HEK293 (cell line): ENCODE results near the gene GSTT4.
"Not testable (repeated sequence)": the region's sequence is repeated elsewhere in the genome, so short reads cannot be mapped to it uniquely, and the experiment has no call there.

Experiments used
- CTCF ChIA-PET: fragments of 350-600 bp; formaldehyde crosslinking; extraction: SDS; loops from one replicate; lab custom pipeline; 2021; ENCODE audit warnings: antibody characterized with exemption; lab: Yijun Ruan, JAX
- POLR2A ChIA-PET: fragments of 300-600 bp; formaldehyde crosslinking; extraction: SDS; loops from one replicate; lab custom pipeline; 2020; ENCODE audit warnings: antibody characterized with exemption, inconsistent platforms; lab: Yijun Ruan, JAX
- H3K27ac ChIP-seq: fragments of 200-500 bp; sonication (Bioruptor generic); 2 replicates; pipeline ENCODE4 v1.5.1; 2014; ENCODE audit warnings: low read depth, low read length, control low read depth, inconsistent platforms; ENCODE audit errors: extremely low read depth
- H3K36me3 ChIP-seq, 2 experiments: fragments of 200-500 bp in 1 of 2; sonication (Bioruptor generic) in 1 of 2; 1 replicate in 1 of 2; 2 replicates in 1 of 2; pipeline ENCODE4 v1.5.1; 2014 to 2017; ENCODE audit warnings: inconsistent platforms in 2 of 2, low read length in 2 of 2; ENCODE audit not compliant: control insufficient read depth in 2 of 2, insufficient read depth in 1 of 2
- H3K4me1 ChIP-seq: fragments of 200-500 bp; sonication (Bioruptor generic); 2 replicates; pipeline ENCODE4 v1.5.1; 2014; ENCODE audit warnings: mild to moderate bottlenecking, low read length, inconsistent platforms; ENCODE audit not compliant: control insufficient read depth, insufficient read depth
- H3K4me3 ChIP-seq: 2 replicates; pipeline ENCODE4 v1.5.1; 2011; ENCODE audit warnings: low read depth, mild to moderate bottlenecking, control low read depth, low read length, moderate library complexity
- H3K9me3 ChIP-seq: fragments of 200-500 bp; sonication (Bioruptor generic); 2 replicates; pipeline ENCODE4 v1.5.1; 2014; ENCODE audit warnings: low read depth, low read length, inconsistent platforms; ENCODE audit not compliant: control insufficient read depth, insufficient read depth
- EGR2 ChIP-seq: fragments of 450-650 bp; formaldehyde crosslinking; IDR thresholded peaks from 2 replicates; pipeline ENCODE4 v1.5.1; 2016; ENCODE audit warnings: low read depth, missing biosample characterization, missing genetic modification characterization
- RBAK ChIP-seq: fragments of 450-650 bp; formaldehyde crosslinking; IDR thresholded peaks from 2 replicates; pipeline ENCODE4 v1.5.1; 2016; ENCODE audit warnings: missing biosample characterization, missing genetic modification characterization
- ZFHX2 ChIP-seq: fragments of 450-650 bp; formaldehyde crosslinking; conservative IDR thresholded peaks from 2 replicates; pipeline ENCODE4 v1.5.1; 2016; ENCODE audit warnings: missing biosample characterization, missing genetic modification characterization
- ZNF654 ChIP-seq: fragments of 450-650 bp; formaldehyde crosslinking; IDR thresholded peaks from 2 replicates; pipeline ENCODE4 v1.5.1; 2016; ENCODE audit warnings: low read depth, missing biosample characterization, missing genetic modification characterization
- ZNF660 ChIP-seq: fragments of 450-650 bp; IDR thresholded peaks from 2 replicates; pipeline ENCODE4 v1.5.1; 2018; ENCODE audit warnings: missing biosample characterization, mild to moderate bottlenecking, missing genetic modification characterization
- TF ChIP-seq, protein P1 (sequence below): fragments of 450-650 bp; formaldehyde crosslinking; IDR thresholded peaks from 2 replicates; pipeline ENCODE4 v1.5.1; 2016; ENCODE audit warnings: missing biosample characterization, missing genetic modification characterization
- TF ChIP-seq, protein P2 (sequence below): fragments of 450-650 bp; formaldehyde crosslinking; IDR thresholded peaks from 2 replicates; pipeline ENCODE4 v1.5.1; 2016; ENCODE audit warnings: missing biosample characterization, missing genetic modification characterization

Gene GSTT4

DNA sequence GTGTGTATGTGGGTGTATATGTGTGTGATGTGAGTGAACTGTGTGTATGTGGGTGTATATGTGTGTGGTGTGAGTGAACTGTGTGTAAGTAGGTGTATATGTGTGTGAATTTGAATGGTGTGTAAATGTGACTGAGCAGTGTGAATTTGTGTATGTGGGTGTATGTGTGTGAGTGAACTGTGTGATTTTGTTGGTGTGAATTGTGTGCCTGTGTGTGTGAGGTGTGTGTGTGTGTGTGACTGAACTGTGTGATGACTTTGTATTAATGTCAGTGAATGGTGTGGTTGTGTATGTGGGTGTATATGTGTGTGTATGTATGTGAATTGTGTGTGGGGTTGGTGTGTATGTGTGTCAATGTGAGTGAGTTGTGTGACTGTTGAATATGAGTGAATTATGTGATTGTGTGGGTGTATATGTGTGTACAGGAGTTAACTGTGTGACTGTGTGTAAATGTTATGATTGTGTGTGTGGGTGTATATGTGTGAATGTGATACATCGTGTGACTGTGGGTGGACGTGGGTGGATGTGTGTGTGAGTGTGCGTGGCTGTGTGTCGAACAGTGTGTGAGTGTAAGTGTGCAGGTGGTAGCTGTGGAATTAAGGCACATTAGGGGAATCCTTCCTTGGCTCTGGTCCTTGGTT is 18.6 kb downstream of the GSTT4 start:
- CTCF ChIA-PET: not testable (repeated sequence)

DNA sequence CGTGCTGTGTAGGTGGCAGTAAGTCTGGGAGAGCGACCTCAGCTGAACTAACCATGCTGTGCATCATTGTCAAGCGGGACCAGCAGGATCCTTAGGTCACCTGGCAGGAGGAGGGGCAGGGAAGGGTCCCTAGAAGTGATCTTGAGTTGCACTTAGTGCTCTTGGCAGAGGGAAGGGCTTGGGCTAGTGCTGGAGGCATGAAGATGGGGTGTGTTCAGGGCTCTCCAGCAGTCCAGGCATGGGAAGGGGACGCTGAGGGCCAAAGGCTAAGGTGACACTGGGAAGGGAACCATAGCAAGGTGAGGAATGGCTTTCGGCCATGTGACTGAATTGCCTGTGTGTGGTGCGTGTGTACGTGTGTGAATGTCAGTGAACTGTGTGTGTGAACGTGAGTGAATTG is 19.2 kb downstream of the GSTT4 start:
- H3K4me1 ChIP-seq, H3K9me3 ChIP-seq, H3K4me3 ChIP-seq, H3K36me3 ChIP-seq, POLR2A ChIA-PET, CTCF ChIA-PET, H3K27ac ChIP-seq: not testable (repeated sequence)

More for the DNA sequence above, 18.6 kb downstream of the GSTT4 start:
- H3K27ac ChIP-seq, H3K4me3 ChIP-seq: not testable (repeated sequence)
- TF ChIP-seq, protein P1, sequence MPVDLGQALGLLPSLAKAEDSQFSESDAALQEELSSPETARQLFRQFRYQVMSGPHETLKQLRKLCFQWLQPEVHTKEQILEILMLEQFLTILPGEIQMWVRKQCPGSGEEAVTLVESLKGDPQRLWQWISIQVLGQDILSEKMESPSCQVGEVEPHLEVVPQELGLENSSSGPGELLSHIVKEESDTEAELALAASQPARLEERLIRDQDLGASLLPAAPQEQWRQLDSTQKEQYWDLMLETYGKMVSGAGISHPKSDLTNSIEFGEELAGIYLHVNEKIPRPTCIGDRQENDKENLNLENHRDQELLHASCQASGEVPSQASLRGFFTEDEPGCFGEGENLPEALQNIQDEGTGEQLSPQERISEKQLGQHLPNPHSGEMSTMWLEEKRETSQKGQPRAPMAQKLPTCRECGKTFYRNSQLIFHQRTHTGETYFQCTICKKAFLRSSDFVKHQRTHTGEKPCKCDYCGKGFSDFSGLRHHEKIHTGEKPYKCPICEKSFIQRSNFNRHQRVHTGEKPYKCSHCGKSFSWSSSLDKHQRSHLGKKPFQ (tag by site-specific recombination): peak; percentile 95
- TF ChIP-seq EGR2 (tag by site-specific recombination) (peak; percentile 98), ZFHX2 (tag by site-specific recombination) (peak; percentile 99)
- TF ChIP-seq, all 188 proteins: peak for 3; not testable (repeated sequence) for 185
- H3K4me1 ChIP-seq, H3K9me3 ChIP-seq, H3K36me3 ChIP-seq, POLR2A ChIA-PET: not testable (repeated sequence)

DNA sequence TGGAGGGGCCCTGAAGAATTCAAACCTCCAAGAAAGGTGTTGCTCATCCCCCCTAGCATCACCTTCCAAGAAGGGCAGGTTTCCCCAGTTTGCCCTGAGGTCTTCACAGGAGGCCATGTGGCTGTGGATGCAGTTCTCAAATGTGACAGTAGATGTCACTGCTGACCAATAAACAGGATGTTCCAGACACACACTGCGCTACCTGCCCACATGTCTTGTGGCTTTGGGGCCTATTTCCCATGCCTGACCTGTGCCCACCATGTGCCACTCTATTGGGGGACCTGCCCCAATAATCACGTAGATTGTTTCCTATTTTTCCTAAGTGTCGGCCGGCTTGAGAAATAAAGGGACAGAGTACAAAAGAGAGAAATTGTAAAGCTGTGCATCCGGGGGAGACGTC is 20.8 kb downstream of the GSTT4 start:
- CTCF ChIA-PET: interaction anchor here (0.6 to 1.3 kb wide), 6 partner anchors 22 to 261 kb away, joined by 3 to 4 read pairs (median 3); no protein-coding TSS in a partner anchor
- TF ChIP-seq ZFHX2 (tag by site-specific recombination) (peak; percentile 15; the same call in 1 of the 2 replicates), EGR2 (tag by site-specific recombination) (peak; percentile 46; the same call in 1 of the 2 replicates), RBAK (no peak), ZNF654 (tag by site-specific recombination) (peak; percentile 92), ZNF660 (tag by site-specific recombination) (no peak; the same call in 1 of the 2 replicates)
- TF ChIP-seq, protein P2, sequence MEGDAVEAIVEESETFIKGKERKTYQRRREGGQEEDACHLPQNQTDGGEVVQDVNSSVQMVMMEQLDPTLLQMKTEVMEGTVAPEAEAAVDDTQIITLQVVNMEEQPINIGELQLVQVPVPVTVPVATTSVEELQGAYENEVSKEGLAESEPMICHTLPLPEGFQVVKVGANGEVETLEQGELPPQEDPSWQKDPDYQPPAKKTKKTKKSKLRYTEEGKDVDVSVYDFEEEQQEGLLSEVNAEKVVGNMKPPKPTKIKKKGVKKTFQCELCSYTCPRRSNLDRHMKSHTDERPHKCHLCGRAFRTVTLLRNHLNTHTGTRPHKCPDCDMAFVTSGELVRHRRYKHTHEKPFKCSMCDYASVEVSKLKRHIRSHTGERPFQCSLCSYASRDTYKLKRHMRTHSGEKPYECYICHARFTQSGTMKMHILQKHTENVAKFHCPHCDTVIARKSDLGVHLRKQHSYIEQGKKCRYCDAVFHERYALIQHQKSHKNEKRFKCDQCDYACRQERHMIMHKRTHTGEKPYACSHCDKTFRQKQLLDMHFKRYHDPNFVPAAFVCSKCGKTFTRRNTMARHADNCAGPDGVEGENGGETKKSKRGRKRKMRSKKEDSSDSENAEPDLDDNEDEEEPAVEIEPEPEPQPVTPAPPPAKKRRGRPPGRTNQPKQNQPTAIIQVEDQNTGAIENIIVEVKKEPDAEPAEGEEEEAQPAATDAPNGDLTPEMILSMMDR (tag by site-specific recombination): peak; percentile 78
- Histone ChIP-seq H3K27ac (no peak overlapping the region), H3K4me3 (no peak overlapping the region), H3K9me3 (no peaks in the 10 kb centered on the region), H3K4me1 (no peaks in the 10 kb centered on the region), H3K36me3 (no peaks in the 10 kb centered on the region)
- POLR2A ChIA-PET: no interaction called here

DNA sequence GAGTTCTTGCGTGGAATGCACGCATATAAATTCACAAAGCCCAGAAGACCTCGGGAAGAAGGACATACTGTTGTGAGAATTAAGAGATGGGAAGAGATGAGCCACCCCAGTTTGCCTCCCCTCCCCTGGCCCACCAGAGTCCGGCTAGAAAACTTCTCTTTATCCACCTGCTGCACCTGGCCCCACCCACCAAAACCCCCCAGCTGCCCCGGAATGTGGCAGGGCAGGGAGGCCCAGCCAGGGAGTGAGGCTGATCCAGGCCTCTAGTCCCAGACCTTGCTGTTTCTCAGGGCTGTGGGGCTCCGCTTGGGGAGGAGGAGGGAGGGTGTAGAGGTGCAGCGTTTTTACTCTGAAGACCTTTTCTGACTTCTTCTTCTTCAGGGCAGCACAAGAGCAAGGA is 24.7 kb downstream of the GSTT4 start:
- H3K9me3 ChIP-seq, POLR2A ChIA-PET, H3K27ac ChIP-seq, H3K4me3 ChIP-seq, CTCF ChIA-PET, H3K4me1 ChIP-seq, H3K36me3 ChIP-seq: not testable (repeated sequence)

DNA sequence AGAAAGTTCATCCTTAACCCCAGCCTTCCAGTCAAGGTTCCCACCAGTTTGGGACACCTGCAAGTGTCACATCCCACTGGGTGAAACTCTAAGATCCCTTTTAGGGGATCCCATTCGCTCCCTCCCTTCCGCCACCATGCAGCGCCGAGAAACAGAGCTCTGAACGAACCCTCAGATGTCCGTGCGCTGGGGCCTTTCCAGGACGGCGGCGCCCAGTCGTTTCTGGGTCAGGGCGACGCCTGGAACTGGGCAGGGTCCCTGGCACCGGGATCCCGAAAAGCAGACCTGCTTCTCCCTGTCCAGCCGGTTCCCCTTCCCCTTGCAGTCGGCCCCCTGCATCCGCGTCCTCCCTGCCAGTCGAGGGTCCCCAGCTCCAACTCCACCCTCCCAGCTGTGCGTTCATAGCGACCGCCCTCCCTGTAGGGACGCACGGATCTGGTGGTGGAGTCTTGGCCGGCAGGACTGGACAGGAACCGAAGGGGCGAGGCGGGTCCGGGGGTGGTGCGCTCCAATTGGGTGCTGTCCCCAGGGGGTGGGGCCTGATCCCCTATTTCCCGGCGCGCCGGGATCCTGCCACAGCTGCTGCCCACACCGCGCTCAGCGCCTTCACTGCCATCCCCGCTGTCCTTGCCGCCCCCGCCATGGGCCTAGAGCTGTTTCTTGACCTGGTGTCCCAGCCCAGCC is 25.6 kb downstream of the GSTT4 start, which contains the start of gene GSTT2:
Gene GSTT2 (plus strand): TSS at position 578 of the 684 bp plus-strand sequence.
- H3K27ac ChIP-seq, H3K4me3 ChIP-seq, POLR2A ChIA-PET, H3K9me3 ChIP-seq, H3K4me1 ChIP-seq, CTCF ChIA-PET, H3K36me3 ChIP-seq: not testable (repeated sequence)

DNA sequence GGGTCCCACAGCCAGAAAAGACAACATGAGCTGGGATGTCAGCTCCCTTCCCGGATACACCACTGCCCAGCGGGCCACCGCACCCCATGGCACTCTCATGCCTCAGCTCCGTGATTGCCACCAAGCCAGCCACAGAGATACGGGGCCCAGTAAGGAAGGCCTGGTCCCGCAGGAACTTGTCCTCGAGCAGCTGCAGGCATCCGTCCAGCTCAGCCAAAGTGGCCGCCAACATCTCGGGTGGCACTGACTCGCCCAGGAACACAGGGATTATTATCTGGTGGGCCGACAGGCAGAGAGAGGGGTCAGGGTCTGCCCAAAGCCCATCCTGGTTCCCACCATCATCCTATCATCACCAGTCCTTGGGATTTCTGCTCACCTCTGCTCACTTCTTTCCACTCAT is 27.9 kb downstream of the GSTT4 start:
- H3K4me1 ChIP-seq, CTCF ChIA-PET, H3K9me3 ChIP-seq, H3K27ac ChIP-seq, H3K36me3 ChIP-seq, H3K4me3 ChIP-seq, POLR2A ChIA-PET: not testable (repeated sequence)

DNA sequence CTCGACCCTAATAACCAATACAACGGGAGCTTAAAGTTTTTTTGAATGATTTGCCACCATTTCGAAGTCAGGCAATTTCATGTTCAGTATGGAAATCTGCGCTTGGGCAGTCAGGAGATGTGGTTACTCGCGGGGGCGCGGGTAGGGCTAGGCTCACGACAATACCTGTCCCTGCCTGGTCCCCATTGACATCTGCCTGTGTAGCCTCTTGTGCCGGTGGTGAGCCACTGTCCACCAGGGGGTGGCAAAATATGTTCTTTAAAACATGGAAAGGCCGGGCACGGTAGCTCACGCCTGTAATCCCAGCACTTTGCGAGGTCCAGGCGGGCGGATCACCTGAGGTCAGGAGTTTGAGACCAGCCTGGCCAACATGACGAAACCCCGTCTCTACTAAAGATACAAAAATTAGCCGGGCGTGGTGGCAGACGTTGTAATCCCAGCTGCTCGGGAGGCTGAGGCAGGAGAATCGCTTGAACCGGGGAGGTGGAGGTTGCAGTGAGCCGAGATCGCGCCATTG is 30.4 kb downstream of the GSTT4 start:
- peaks cover 0 to 22% of the 10 kb centered on the region in 2 experiments; a peak in 2 of 3 replicates for H3K36me3 ChIP-seq
- H3K4me3 ChIP-seq, H3K4me1 ChIP-seq, POLR2A ChIA-PET, H3K27ac ChIP-seq, CTCF ChIA-PET, H3K9me3 ChIP-seq: not testable (repeated sequence)

DNA sequence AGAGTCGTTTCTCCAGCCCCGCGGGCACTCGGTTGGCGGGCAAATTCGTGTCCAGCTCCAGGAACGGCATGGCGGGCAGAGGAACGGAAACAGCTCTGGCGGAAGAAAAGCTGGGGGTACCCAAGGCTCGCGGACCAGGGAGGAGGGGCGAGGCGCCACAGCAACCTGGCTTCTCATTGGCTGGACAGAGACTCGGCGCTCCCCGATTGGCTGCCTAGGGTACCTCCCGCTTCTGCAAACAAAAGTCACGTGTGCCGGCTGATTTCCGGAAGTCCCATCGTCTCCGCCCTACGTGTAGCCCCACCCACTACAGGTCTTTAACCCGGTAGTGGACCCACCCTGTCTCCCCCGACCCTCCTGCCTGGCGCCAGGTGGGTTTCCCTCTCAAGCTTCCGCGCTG is 30.9 kb downstream of the GSTT4 start, which contains the start of gene DDT:
Gene DDT (minus strand): TSS at position 97 of the 400 bp plus-strand sequence. CDS start 27 bp downstream, at position 70.
- POLR2A ChIA-PET, CTCF ChIA-PET, H3K27ac ChIP-seq, H3K4me1 ChIP-seq, H3K4me3 ChIP-seq, H3K9me3 ChIP-seq: not testable (repeated sequence)
- peaks cover 0 to 28% of the 10 kb centered on the region in 2 experiments; a peak in 2 of 3 replicates for H3K36me3 ChIP-seq
